Fibroblast of skin of back (primary cell): Measurements from ENCODE around the gene CLCN3.
"Not testable (repeated sequence)": the region's sequence is repeated elsewhere in the genome, so short reads cannot be mapped to it uniquely, and the experiment has no call there.

Source experiments
- DNase-seq: peaks from one replicate; pipeline ENCODE4 v3.0.0-alpha.2; 2013

CLCN3 gene

DNA sequence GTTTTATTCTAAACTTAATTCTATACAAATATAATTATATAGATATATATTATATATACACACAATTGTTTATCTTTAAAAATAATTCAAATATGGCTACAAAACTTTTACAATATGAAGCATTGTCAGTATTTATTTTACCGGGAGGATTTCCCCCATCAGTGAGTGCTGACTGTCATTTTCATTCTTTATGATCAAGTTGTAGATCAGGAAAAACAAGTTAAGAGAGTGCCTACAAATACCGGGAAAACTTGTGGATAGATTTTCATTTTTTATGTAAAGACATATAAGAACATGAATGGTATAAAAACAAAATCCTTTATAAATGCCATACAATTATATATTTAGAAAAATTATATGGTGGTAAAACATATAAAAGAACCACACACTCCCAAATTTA is 37.8 kb downstream of the CLCN3 start:
- no peak for DNase-seq

DNA sequence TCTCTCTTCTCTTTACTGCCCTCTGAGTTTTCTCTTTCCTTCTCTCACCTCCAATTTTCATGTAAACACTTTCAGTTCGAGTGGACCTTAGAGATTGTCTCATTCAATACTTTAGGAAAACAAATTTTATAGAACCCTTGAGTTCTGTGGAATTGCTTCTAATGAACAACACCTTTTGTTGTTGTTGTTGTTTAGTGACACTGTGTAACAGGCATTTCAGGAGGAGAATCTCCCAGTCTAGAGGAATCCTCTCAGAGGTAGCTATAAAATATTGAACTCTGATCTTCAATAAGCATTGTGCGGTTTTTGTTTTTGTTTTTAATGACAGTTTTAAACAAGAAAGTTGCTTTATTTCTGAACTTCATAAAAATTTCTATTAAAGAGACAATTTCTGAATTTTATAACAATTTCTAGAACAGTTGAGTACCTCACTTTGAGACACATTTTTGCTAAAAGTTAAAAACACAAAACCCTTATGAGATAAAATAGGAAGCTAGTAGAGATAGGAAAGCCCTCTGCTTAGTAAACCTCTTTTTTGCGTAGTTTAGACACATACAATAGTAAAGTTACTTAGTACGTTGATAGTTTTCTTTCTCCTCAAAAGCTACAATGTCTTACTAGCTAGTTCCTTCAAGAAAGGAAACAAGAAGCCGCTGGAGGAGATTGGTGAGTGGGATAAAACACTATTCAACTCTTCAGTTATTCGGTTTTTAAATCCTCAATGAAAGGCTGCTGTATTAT is 38.8 kb downstream of the CLCN3 start:
- no peak for DNase-seq

DNA sequence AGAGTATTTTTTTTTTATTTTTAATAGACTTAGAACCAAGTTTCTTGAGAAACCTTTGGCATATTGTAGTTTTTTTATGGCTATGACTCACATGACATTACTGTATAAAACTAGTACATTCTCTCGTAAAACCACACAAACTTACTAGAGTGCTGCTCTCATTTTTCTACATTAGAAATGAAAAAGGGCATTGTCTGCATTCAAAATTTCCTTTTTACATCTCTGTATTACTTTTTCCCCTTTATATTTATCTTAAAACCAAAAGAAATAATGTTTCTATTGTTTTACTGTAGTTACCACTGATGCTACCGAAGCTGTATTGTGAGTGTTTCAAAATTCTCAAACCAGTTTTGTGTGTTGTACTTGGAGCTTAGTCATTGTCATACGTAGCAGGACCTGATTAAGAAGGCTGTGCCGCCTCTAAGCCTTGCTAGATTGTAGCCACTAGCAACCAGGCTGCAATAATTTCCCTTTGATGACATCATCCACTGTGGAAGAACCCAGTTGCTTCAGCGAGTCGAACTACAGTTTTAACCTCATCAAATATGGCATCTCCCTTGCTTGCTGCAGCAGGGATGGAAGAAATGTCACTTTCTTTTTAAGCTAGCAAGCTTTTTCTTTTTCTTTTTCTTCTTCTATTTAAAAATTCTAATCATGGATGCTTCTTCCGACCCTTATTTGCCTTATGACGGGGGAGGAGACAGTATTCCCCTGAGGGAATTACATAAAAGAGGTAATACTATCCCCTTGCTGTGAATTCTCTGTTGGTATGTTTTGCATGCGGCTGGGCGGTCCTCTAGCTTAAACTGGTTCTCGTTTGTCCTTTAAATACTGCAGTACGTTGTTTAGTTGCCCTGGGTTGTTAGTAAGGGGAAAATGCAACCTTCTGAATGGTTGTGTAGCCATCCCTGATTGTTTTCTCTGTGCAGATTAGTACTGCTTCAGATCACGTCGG is 39.6 kb downstream of the CLCN3 start:
- peak; percentile 98 for DNase-seq

DNA sequence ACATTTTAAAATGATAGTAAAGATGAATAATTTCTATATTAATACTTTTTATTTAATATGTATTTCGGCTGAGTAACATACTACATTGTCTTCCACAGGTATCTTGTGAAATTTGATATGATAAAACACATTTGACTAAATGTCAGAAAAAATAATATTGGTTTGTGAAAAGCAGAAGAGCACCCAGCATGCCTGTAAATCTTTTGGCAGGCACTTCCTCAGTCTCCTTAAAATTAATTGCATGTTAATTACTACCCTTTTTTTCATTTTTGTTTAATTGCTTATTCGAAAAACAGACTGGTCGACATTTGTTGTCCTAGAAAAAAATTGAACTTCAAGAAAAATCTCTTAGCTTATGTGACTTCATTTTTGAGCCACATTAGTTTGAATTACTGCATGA is 40.6 kb downstream of the CLCN3 start:
- DNase-seq = no peak

DNA sequence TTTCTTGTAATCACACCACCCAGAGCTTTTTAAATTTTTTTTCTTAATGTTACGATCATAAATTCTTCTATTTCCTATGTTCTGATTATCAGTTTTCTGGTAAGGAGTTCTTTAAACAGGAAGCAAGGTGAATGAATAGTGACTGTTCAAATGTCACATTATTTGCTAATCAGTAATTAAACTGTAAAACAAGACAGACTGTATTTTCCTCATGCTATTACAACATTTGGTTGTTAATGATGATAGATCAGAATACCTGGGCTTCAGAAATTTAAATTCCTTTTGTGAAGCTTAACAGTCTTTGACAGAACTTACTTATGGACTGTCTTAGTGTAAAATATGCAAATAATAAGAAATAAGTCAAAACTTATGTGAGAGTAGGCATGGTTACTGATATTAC is 41.4 kb downstream of the CLCN3 start:
- DNase-seq = no peak

DNA sequence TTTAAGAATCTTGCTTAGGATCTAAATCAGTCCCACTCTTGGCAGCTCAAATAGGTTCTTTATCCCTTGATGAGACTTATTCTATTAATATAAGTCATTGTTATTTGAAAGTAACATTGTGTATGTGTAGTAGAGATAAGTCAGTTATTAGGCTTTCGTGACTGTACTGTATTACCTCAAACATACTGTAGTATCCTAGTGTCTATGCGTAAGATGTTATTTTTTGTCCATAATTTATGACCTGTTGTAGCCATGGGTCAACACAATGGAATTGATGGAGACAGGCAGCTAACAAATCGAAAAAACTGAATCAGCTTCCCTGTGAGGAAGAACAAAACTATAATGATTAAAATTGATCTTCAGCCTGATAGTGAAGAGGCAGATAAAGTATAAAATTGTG is 41.8 kb downstream of the CLCN3 start:
- no peak for DNase-seq

DNA sequence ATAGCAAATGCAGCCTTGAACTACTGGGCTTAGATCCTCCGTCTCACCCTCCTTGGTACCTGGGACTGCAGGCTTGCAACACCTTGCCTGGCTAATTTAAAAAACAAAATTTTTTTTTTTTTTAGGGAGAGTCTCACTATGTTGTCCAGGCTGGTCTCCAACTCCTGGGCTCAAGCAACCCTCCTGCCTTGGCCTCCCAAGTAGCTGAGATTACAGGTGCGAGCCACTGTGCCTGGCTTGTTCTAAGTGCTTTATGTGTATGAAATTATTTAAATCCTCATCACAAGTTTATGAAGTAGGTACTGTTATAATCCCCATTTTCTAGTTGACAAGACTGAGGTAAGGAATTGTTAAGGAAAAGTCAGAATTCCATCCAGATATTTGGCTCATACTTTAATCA is 43.0 kb downstream of the CLCN3 start:
- DNase-seq = no peak

DNA sequence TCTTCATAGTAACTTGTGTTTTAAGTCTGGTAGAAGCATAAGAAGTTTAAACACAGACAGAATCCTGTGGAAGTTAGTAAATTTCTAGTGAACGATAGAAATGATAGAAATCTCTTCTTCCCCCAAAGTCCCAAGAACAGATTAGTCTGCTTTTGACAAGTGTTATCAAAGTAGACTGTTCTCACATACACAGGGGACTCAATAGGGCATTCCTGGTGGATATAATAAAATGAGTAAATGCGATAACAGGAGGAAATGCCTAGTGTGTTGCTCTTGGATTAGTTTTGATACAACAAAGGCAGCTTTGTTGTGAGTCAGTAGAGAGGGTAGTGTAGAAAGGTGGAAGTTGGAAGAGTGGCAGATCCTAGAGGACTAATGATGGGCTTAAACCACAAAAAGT is 43.5 kb downstream of the CLCN3 start:
- DNase-seq = peak; percentile 31

DNA sequence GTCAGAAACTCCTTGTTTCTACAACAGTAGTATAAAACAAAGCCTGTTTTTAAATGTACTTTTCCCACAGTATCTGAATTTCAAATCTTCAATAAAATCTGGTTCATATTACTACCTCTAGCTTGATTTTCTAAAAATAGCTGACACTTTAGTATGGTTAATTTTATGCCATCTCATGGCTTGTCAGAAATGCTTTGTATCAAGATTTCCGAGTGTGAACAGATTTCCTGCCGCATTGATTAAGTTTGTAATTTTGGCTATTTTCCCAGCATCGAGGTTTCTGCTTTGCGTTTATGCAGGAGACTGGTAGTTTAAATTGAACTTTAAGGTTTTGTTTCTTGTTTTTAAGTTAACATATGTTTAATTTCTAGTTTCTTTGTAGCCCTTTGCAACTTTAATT is 44.2 kb downstream of the CLCN3 start:
- DNase-seq = no peak

DNA sequence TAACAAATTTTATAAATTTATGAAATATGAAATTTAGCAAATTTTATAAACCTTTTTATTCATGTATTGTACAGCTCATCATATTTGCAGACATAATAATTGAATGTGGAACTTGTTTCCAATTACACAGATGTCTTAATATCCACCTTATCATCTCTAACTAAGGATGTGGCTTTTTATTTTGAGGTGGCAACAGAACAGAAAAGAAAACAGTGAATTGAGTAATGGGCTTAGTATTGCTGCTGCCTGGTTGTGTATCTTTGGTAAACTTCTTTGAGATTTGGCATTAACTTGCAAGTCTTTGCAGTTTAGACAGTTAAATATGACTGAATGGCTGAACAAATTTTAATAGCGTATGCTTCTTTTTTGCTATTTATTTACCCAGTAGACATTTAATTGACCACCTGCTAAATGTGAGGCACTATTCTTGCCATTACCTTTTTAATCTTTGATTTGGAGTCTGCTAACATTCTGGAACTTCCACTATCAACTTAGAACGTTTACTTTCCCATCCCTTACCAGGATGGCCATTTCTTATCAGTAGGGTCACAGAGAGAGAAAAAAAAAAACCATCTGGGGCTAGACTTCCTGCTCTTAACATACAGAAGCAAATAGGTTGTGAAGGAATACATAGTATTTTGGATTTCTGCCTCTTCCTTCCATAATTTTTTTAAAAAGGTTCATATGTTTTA is 44.8 kb downstream of the CLCN3 start:
- DNase-seq = no peak

DNA sequence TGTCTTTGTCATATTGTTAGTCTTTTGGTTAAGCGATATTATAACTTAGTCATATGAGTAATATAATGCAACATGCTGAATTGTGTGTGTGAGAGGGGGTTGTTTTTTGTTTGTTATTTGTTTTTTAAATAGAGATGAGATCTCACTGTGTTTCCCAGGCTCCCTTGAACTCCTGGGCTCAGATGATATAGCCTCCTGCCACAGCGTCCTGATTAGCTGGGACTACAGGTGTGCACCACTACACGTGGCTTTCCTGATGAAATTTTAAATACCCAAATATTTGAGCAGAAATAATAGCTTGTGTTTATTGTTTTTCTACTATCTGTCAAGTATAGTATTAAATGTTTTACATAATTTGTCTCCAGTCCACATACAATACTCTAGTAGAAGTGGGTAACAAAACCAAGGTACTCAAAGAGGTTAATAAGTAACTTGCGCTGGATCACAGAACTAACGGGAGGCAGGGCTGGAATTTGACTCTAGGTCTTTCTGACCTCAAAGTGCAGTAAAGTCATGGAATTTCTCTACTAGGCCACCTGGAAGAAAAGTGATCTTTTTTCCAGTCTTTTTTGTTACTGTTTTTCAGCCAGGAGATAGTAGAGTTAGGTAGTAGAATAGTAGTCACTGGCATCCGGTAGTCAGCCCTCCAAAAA is 47.8 kb downstream of the CLCN3 start:
- DNase-seq = no peak

DNA sequence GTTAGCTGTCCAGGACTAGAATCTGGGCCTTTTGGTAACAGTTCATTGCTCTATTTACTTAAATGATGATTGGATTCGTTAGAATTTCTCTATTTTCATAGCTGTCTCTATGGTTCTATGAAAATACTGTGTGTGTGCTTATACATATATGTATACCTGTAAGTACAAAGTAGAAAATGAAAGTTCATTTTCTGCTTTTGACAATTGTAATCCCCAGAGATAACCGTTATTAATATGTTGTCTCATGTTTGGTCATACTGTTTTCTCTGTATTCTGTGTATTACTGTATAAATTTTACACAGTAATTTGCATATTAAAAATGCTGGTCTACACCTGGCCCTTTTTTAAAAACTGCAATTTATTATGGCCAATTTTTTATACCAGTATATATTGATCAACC is 55.4 kb downstream of the CLCN3 start:
- DNase-seq = no peak

DNA sequence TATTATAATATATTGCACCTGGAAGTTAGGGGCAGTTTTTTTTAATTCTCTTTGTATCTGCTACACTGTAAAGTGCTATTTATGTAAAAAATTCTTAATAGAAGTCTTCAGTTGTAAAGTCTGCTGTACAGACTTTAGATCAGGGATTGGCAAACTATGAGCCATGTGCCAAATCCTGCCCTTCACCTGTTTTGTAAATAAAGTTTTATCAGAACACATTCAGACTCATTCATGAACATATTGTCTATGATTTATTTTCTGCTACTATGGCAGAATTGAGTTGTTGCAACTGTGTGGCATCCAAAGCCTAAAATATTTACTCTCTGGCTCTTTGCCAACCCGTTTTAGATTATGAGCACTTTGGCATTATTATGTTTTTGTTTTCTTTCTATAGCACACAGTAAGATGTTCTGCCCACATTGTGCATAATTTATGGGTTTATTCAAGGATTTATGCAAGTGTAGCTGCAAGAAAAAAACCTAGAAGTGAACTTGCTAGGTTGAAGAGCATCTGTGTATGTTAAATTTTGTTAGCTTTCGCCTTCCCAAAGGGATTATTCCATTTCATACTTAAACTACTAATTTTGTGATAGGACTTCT is 56.9 kb downstream of the CLCN3 start:
- DNase-seq = no peak

DNA sequence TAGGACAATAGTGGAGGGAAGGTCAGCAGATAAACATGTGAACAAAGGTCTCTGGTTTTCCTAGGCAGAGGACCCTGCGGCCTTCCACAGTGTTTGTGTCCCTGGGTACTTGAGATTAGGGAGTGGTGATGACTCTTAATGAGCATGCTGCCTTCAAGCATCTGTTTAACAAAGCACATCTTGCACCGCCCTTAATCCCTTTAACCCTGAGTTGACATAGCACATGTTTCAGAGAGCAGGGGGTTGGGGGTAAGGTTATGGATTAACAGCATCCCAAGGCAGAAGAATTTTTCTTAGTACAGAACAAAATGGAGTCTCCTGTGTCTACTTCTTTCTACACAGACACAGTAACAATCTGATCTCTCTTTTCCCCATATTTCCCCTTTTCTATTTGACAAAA is 58.1 kb downstream of the CLCN3 start:
- DNase-seq = not testable (repeated sequence)

DNA sequence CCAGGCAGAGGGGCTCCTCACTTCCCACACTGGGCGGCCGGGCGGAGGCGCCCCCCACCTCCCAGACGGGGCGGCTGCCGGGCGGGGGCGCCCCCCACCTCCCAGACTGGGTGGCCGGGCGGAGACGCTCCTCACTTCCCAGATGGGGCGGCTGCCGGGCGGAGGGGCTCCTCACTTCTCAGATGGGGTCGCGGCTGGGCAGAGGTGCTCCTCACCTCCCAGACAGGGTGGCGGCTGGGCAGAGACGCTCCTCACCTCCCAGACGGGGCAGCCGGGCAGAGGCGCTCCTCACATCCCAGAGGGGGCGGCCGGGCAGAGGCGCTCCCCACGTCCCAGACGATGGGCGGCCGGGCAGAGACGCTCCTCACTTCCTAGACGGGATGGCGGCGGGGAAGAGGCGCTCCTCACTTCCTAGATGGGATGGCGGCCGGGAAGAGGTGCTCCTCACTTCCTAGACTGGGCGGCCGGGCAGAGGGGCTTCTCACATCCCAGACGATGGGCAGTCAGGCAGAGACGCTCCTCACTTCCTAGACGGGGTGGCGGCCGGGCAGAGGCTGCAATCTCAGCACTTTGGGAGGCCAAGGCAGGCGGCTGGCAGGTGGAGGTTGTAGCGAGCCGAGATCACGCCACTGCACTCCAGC is 58.7 kb downstream of the CLCN3 start:
- DNase-seq = not testable (repeated sequence)

DNA sequence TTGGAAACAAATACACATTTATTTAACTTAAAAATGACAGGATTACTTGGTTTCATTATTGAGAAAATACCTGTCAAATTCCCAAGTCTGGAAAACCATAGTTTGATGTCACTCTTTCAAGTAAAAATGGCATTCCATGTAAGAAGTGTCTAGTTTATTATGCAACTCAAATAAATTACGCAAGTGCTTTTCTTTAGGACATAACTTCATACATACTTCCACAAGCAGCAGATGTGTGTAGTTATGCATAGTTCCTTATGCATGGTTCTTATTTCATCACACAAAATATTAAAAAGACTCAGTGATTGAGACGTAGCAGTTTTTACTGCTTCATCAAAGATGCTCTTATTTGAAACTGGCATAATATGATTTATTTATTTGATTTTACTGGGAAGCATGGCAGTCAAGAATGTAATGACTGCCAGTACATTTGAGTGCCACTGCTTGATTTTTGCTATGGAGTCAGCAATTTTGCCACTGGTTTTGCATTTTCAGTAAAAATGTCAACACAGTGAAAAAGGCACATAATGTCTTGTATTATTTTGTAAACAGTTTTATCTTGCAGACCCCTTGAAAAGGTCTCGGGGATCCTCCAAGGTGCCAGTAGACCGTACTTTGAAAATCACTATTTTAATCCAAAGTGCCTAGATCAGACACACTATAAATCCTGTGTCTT is 62.1 kb downstream of the CLCN3 start:
- DNase-seq = no peak

DNA sequence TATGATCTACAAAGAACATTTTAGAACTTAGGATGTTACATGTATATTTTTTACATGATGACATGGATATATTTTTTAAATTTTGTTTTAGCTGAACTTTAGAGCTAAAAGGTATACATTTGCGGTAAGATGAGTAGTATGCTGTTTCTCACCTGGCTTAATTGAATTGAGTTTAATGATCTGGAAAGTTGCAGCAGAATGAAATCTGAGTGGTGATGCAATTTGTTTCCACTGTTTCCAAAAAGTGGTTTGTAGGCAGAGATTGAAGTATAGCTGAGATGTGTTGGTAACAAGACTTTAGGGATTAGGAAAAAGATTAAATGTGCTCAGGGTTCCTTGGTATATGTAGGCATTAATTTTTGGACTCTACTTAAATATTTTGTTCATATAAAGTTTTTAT is 69.3 kb downstream of the CLCN3 start:
- DNase-seq = no peak

DNA sequence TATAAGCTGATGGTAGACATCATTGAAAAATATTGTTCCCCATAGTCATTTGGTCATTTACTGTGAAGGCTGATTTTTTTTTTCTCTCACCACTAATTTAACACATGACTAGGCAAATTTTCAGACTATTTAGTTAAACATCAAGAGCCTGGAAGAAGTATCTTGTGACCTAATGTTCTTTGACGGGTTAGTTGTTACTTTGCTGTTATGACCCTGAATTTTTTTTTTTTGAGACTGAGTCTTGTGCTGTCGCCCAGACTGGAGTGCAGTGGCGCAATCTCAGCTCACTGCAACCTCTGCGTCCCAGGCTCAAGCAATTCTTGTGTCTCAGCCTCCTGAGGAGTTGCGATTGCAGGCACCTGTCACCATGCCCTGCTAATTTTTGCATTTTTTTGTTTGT is 70.4 kb downstream of the CLCN3 start:
- no peak for DNase-seq

DNA sequence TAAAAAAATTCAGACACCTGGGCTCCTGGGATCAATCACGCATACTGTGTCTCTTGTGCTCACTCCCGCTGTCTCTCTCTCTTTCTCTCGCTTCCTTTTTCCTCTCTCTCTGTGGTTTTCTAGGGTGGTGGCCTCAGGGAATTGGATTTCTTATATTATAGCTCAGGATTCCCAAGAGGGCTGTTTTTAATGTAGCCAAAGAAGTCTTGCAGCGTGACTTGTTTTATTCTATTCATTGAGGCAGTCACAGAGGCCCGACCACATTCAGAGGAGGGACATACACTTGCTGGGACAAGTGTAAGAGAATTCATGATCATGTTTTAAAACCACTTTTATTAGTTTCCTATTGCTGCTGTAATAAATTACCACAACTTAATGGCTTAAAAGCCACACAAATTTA is 78.0 kb downstream of the CLCN3 start:
- no peak for DNase-seq

DNA sequence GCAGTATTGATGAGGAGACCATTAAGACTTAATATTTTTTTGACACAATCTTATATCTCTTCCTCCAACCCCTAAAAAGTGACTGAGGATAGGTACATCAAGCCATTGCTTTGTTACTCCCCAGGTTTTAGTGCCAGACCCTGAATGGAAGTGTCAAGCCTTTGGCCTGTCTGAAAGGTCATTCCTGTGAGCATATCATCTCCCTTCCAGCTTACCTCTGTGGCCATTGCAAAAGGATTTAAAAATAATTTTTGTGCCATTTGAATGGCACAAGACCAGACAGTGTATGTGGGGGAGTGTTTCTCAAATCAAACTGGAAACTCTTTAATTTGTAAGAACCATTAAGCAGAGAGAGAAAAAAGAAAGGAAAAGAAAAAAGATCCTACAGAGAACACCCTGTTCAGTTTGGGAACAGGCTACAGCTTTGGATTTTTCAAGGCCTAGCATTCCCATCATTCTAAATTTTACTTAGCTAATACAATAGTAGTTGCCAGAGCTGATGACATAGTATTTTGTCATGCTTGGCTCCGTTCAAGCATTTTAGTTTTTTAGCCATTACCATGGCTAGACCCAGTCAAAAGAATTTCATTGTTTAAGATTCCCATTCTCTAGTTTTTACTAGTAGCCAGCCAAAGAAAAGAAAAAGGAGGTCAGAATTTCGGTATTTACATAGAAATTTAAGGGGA is 87.7 kb downstream of the CLCN3 start:
- DNase-seq = no peak

DNA sequence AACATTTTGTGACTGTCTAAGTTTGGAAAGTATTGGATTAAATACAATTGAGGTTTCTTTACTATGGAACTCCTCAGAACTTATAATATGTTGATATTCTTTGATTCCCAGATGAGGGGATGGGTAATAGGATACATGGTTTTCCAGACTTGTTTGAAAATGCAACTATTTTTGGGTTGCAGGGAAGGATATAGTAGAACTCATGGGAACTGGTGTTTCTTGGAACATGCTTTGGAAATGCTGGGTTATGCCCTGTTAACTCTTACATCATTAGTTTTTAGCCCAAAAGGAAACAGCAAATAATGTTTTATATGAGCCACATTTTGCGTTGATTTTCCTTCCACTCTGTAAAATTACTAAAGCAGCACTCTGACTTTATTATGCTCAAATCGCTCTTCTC is 95.4 kb downstream of the CLCN3 start:
- DNase-seq = no peak
